Activated naive CD4-positive, alpha-beta T cell treated with anti-CD3 and anti-CD28 coated beads, Interleukin-2, amount 50 U/mL, for 16 hours (primary cell): ENCODE measurements around the gene MSI2.
"Not testable (repeated sequence)": the region's sequence is repeated elsewhere in the genome, so short reads cannot be mapped to it uniquely, and the experiment has no call there.

Source experiments
- DNase-seq: peaks from one replicate; pipeline ENCODE4 v3.0.0-alpha.2; 2020

The MSI2 gene

DNA sequence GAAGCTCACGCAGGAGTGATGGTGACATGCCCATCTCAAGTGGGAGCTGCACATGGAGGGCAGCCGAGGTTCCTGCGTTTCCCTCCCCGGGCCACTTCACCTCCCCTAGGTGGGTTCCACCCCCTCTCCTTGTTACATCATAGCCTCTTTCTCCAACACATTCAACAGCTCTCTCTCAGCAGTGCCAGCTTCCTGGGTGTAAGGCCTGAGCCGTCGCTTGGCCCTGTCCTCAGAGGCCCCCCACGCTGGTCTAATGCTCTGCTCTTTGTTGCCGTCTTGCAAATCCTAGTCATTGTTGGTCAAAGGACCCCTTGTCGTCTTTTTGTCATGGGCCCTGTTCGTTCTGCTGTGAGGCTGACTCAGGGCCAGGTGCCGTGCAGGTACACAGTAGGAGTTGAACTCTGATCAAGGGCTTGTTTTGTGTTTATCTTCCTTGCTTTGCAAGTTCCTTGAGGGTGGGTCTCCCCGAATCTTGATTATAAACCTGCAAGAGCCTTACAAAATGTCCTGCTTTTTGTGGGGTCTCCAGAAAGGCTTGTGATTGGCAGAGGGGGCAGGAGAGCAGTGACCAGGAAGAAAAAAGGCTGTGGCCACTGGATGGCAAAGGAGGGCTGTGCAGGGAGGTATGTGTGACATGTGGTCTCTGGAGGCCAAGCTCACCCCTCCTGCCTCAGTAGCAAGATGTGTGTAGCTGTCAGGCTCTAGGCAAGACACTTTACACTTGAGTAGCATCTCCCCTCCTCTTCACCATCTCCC lies 352.2 kb downstream of the MSI2 start:
- DNase-seq: no peak

DNA sequence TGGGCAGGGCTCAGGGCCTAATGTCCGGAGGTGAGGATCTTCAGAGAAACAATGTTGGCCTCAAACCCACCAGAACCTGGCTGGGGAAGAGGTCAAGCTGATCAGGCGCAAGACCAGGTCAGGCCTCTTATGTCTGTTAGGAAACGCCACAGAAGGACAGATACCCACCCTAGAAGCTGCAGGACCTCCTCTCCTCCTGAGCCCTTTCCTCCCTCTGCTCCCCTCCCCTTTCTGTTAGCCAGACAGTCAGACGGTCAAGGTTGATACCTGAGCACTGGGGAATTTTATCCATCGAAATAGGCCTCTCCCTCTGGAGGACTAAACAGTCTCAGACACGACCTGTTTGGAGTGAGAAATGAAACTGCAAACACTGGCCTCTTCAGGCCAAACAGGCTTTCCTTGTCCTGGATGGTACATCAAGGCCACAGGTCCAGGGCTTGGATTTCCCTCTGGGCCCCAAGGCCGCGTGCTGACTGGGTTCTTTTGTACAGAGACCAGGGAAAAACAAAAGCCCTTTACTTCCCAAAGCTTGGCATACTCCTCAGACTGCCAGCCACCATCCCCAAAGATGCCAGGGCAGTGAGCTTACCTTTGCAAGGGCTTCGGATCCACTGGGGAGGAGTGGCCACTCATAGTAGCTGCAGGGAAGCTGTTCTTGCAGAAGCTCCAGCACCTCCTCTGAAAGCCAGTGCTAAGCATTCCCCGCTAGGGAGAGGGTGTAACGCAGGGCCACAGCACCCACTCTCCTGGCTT lies 353.0 kb downstream of the MSI2 start:
- DNase-seq: no peak

DNA sequence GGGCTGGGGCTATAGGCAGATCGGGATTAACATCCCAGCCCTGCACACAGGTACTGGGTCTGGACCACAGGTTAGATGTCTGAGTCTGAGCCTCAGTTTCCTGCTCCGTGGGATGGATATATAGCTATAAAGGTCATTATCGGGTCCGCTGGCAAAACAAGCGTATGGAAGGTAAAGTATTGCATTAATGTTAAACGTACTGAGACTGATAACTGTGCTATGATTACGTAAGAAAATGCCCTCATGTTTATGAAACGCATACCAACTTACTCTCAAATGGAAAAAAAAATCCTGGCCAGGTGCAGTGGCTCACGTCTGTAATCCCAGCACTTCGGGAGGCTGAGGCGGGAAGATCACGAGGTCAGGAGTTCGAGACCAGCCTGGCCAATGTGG lies 353.6 kb downstream of the MSI2 start:
- no peak for DNase-seq

DNA sequence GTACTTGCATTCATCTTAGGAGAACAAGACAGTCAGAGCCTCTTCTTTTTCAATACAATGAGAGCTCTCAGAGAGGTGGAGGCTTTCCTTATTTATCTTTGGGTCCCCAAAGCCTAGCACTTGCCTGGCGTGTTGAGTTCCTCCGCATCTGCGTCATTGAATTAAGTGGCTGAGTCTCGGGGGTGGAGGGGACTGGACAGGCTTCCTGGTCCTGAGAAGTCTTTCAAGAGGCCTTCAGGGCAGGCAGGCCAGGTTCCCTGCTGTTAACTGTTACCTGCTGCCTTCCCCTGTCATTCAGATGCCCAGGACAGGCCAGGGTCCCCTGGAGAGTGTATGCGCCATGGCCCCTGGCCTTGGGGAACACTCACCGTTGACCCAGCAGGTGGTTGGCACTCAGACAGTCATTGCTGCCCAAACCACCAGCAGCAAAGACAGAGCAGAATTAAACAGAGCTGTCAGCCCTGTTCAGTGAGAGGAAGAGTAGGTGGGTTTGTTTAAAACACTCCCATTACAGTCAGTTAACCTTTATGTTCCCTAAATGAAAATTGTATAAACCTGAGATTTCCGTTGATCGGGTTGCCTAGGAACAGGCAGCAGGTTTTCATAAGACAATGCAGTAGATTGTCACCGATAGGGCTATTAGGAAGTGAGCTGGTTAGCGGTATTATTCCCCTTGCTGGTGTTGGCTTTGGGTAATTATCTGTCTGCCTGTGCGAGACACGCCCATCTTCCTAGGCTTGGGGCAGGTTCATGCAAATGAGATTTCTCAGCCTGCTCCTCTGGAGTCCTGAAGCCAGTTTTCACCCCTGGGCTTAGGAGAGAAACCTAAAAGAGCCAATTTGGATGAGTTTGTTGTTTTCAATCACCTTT lies 356.1 kb downstream of the MSI2 start:
- DNase-seq: no peak

DNA sequence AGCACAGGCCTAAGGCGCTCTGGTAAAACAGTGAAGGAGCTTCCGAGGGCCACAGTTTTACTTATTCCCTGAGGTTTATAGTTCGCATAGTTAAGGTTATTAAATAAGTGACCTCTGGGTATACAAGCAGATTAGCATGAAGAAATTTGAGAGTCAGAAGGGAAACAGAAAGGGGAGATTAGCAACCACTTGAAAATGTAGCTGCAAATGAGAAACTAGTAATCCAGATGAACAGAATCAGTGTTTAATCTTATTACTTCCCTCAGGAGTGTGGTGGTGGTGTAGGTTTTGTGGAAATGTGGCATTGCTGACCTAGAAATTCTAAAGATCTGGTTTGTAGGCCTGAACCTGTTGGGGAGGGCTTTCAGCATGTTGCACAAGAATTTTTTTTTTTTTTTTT lies 358.4 kb downstream of the MSI2 start:
- no peak for DNase-seq

DNA sequence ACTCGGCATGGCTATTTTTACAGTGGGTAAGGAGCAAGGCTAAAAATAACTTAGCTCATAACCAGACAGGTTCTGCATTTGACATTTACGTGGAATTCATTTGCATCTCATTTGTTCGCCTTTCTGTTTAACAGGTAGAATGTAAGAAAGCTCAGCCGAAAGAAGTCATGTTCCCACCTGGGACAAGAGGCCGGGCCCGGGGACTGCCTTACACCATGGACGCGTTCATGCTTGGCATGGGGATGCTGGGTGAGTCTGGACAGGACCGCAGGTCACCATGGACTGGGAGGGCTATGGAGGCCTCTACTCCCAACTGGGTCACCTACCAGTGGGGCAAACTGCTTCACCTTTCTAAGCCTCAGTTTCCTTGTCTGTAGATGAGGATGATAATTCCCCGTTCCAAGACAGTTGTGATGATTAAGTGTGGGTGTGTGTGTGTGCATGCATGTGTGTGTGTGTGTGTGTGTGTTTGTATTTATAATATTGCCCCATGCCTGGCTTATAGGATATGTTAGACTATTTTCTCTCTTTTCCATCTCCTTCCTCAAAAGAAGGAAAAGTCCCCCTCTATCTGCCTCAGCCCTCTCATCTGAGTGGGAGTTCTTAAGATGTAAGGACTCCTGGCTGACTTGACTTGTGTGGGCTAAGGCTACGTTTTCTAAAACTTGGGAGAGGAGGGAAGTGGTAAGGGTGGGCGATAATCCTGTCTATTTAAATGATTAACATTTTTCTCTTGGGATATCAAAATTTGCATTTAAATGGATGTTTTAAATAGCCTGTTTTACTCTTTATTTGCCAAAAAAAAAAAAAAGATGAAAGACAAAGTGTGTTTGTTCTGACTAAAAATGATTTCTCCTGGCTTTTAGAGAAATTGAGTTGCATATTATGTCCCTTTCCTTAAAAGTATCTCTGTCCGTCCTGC lies 359.8 kb downstream of the MSI2 start:
- DNase-seq: no peak

DNA sequence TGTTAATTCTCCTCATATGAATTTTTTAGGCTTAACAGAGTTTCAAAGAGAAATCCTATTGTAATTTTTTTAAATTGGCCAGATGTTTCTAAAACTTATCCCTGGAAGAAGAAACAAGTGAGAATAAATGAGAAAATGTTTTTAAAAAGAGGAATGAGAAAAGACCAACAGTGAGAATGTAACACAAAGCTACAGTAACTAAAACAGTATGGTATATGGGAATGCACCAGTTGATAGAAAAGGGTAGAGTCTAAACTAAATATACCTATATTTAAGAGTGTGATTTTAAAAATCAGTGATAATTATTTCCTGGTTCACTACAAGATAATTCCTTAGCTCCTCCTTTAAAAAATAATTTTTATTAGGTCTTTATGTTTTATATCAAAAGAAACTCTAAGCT lies 360.9 kb downstream of the MSI2 start:
- no peak for DNase-seq

DNA sequence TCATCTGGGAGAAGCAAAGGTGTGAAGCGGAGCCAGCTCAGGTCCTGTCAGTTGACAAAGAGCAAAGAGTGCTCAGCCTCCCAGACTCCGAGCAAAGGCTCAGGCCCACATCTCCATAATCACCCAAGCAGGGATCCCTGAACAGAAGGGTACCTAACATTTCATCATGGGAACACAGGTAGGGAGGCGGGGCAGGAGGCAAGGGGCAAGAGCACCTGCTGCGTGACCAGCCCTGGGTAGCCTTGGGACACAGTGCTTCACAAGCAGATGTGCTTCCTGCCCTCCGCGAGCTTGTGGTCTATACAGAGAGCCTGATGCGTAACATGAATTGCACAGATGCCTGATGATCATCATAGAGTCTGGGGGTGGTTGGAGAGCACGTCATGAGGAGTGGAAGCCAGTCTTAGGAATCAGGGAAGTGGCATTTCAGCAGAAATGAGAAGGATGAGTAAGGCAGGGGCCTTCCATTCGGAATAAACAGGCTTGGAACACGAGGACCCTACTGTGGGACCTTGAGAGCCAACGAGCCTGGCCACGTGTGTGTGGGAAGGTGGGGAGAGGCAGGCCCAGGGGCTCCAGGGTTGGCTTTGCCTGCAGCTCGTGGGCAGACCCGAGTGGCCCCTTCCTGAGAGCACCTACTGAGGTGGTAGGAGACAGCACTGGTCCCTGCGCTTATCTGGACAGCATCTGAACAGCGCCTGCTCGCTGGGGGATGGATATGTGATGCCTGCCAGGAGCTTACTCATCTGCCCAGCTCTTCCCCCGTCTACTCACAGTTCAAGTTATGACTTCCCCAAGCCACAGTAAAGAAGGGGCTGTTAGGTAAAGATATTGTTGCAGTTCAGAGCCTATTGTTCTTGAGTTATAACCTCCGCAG lies 363.0 kb downstream of the MSI2 start:
- DNase-seq: no peak

DNA sequence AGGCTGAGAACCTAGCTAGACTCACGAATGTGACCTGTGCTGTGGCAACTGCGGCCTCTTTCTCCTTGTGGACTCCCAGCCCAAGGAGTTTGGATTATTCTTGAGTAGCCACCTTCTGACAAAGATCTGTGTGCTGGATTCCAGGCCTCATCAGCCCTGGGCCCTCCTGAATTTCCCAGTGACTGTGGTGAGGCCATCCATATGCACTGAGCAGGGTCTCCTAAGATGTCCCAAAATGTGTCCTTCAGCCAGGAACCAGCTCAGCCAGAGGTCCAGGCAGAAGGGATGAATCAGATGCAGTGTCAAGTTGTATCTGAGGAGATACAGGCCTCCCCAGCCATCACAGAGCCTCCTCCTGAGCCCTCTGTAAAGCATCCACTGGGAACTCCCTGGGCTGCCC lies 364.3 kb downstream of the MSI2 start:
- no peak for DNase-seq

DNA sequence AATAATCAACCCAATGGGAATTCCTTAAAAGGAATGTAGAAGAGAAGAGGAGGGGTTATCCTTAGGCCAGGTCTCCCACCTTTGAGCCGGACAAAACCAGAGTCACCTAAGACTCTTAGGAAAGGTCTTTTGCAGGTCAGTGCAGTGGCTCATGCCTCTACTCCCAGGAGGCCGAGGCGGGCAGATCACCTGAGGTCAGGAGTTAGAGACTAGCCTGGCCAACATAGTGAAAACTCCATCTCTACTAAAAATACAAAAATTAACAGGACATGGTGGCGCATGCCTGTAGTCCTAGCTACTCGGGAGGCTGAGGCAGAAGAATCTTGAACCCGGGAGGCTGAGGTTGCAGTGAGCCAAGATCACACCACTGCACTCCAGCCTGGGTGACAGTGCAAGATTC lies 365.5 kb downstream of the MSI2 start:
- DNase-seq: not testable (repeated sequence)

DNA sequence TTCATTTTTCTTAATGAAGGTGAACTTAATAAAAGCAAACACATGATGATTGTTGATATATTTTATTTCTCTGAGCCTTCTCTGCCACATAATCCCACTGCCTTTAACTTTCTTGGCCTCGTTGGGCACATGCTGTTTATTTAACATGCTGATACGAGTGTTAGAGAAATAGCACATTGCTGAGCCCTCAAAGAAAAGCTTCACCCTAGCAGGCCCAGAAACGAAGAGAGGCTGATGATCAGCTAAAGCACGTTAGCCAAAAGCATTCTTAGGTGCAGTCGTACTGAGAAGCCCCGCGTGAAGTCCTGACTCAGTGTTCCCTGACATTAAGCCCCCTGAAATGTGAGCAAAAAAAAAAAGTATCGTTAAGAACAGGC lies 366.0 kb downstream of the MSI2 start:
- DNase-seq: no peak

DNA sequence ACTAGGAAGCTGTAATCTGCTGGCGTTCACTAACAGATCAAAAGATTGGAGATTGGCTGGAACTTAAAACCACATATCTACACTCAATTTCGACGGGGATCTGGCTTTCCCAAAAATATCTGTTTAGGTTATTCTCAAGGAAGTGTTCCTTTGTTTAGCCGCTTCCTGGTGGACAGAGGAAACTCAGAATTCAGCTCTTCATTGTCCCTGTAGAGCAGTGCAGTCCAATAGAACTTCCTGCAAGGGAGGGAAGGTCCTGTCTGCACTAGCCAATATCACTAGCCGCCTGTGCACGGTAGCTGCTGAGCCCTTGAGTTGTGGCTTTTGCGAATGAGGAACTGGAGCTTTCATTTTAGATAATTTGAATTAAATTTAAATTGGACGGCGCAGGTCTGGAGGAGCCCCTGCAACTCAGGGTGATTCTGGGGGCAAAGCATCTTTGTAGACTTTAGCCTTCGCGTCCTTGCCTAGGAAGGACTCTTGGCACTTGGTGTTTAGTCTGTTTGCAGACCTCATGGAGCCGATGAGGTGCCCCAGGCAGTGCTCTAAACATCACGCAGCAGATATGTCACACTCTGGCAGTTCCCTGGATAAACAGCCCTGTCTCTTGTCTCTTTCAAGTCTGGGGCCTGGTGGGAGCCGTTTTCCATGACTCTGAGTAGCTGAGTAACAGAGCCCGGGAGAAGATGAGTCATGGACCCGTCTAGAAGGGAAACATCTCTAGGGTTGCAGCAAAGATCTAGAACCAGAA lies 366.5 kb downstream of the MSI2 start:
- DNase-seq: no peak

DNA sequence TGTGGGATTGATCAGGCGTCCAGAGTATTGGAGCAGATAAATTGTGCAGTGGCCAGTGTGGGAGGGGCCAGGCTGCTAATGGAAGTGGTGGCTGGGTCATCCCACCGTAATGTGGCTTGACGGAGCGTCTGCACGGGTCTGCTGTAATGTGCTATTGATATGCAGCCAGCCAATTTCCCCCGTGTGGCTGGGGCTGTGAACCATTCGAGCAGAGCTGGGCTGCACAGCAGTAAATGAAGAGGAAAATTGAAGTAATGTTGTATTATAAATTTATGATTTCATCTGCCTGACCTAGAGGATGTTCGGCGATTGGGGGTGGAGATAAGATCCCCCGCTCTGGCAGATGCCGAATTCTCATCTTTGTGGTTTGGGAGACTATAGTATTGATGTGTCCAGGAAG lies 367.3 kb downstream of the MSI2 start:
- DNase-seq: no peak

DNA sequence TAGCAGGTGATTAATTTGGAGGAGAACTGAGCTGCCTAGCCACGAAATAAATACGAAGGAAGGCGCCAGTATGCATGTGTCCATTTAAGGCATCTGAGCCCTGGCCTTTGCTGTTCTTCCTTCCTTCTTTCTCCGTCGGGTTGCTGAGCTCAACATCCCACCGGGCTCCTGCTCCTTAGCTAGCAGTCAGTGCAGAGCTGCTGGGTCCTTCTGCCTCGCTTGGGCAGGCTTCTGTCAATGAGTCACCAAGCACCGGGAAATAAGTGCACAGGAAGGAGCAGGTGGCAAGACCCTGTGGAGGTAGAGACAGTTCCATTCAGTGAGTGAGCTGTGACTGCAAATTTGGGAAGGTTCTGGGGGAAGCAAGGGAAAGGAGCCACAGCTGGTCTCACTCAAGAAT lies 368.1 kb downstream of the MSI2 start:
- DNase-seq: no peak

DNA sequence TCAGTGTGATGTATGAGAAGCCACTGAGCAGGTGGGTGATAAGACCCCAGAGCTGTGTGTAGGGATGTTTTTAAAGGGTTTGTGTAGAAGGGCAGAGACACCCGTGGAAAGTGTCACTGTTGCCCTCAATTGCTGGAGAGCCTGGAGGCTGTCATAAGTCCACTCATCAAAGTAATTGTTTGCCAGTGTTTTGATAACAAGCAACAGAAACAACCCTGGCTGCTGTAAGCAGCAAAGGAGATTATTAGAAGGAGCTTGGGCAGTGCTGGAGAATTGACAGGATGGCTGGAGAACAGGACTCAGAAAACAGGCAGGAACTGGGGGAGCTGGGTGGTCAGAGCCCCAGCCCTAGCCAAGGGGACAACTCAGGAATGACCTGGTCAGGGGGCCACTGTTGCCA lies 369.2 kb downstream of the MSI2 start:
- no peak for DNase-seq

DNA sequence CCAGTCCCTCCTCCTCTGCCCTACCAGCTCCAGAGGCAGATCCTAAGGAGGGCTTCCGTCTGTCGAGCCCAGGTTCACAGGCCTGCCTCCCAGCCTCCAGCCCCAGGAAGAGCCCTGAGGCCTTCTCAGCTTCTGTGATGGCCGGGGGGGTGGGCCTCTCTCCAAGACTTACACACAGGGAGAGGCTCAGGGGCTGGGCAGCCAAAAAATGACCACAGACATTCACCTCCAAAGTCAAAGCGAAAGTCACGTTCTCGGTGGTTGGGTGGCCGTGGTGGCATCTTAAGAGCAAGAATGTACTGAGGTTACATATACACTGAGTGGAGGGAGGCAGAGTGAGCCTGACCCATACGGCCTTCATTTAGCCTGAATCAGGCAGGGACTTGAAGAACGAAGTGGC lies 369.6 kb downstream of the MSI2 start:
- DNase-seq: no peak

DNA sequence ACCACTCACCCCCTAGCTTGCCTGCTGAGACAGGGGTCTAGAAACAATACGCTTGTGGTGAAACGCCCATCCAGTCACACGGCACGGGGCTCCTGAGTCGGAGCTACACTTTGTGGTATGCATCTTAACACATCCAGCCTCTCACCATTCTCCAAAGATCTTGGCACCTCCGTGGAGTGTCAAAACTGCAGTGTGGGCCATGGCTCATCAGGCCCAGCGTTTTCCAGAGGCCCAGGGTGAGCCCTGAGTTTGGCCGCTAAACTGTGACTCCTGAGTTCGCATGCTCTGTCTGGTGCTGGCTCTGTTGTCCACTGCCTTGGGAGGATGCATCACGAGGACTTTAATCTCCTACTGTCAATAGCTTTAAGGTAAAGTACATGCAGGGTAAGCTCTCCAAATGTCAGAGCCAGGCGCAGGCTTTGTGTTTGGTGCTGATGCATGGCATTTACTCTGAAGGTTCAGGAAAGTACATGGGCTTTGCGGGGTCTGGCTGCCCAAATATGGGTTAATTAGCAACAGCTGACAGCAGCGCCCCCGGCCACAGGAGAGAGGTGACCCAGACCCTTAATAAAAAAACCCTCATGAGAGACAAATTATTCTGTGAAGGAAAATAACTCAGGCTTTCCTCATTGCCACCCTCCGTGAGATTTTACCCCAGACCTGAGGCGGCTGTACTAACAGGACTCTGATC lies 370.3 kb downstream of the MSI2 start:
- no peak for DNase-seq

DNA sequence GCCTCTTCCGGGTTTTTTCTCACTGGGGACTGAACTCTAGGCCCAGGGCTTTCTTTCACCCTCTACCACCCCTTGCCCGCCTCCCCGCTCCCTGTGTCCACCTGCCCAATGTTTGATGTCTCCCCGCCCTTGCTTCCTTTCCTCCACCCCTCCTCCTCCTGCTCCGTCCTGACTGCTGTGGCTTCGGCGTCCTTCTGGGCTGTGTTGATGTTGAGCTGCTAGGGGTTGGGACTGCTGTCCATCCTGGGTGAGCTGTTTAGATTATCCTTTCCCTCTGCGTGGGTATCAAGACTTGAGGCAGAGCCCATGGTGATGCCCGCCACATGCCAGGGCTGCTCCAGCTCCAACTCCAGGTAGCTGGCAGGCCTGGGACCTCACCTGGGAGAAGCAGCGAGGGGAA lies 371.3 kb downstream of the MSI2 start:
- no peak for DNase-seq

DNA sequence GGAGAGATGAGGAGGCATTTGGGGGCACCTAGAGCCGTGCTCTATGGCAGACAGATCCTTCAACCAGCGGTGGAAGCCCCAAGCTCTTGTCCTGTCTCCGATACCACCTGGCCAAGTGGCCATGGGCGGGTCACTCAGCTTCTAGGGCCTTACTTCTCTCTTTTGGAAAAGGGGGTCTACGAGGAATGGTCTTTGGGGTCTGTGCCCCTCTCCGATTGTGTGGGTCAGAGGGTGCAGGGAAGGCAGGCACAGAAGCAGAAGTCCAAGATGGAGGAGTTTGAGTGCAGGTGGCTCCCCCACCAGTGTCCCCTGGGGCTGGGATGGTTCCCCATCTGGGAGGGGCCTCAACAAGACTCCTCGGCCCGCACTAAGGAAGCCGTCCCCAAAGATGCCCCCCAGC lies 372.1 kb downstream of the MSI2 start:
- no peak for DNase-seq

DNA sequence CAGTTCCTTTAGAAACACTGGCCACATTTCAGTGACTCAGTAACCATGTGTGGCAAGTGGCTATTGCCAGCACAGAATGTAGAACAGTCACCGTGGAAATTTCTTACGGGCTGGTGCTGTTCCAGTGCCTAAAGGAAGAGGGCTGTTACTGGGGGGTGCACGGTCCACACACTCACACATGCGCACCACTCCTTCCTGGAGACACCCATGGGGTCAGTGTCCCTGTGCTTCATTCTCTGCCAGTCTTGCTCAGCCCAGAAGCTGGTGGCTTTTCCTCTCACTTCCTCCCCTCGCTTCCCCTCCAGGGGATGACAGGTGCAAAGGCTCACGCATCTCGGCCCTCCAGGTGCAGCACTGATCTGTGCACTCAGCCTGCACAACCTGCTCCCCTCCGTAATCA lies 373.1 kb downstream of the MSI2 start:
- no peak for DNase-seq
